ENCODE measurements around the gene ETS1.

The ETS1 gene

DNA sequence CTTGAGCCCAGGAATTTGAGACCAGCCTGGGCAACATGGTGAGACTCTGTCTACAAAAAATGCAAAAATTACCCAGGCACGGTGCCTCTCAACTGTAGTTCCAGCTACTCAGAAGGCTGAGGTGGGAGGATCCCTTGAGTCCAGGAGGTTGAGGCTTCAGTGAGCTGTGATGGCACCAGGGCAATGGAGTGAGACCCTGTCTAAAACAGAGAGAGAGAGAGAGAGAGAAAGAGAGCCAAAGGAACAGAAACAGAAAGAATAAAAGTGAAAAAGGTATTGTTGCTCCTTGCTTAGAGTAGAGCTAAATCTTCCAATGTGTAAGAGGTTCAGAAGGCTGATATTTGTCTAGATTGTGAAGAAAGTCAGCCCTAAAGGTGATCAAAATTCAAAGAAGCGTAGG is 8.9 kb upstream of the ETS1 start:
- TF ChIP-seq, protein P1, sequence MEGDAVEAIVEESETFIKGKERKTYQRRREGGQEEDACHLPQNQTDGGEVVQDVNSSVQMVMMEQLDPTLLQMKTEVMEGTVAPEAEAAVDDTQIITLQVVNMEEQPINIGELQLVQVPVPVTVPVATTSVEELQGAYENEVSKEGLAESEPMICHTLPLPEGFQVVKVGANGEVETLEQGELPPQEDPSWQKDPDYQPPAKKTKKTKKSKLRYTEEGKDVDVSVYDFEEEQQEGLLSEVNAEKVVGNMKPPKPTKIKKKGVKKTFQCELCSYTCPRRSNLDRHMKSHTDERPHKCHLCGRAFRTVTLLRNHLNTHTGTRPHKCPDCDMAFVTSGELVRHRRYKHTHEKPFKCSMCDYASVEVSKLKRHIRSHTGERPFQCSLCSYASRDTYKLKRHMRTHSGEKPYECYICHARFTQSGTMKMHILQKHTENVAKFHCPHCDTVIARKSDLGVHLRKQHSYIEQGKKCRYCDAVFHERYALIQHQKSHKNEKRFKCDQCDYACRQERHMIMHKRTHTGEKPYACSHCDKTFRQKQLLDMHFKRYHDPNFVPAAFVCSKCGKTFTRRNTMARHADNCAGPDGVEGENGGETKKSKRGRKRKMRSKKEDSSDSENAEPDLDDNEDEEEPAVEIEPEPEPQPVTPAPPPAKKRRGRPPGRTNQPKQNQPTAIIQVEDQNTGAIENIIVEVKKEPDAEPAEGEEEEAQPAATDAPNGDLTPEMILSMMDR (IDR thresholded peaks at IDR 0.05; ENCODE audit: poor library complexity, severe bottlenecking) = no peak
- no peak overlapping the region for H3K27ac ChIP-seq (ENCODE audit: poor library complexity, severe bottlenecking)
- no peaks in the 10 kb centered on the region for H3K4me1 ChIP-seq (ENCODE audit: insufficient read depth, poor library complexity, severe bottlenecking)
- H3K36me3 ChIP-seq (ENCODE audit: low read depth) = no peaks in the 10 kb centered on the region
- ATAC-seq (ENCODE audit: low read depth) (no peak), DNase-seq (ENCODE audit: low spot score) (no peak)
- H3K9me3 ChIP-seq (ENCODE audit: severe bottlenecking) = no peaks in the 10 kb centered on the region
- no peak overlapping the region for H3K4me3 ChIP-seq (ENCODE audit: severe bottlenecking)
- no peaks in the 10 kb centered on the region for H3K27me3 ChIP-seq (ENCODE audit: insufficient read depth, poor library complexity, severe bottlenecking)

DNA sequence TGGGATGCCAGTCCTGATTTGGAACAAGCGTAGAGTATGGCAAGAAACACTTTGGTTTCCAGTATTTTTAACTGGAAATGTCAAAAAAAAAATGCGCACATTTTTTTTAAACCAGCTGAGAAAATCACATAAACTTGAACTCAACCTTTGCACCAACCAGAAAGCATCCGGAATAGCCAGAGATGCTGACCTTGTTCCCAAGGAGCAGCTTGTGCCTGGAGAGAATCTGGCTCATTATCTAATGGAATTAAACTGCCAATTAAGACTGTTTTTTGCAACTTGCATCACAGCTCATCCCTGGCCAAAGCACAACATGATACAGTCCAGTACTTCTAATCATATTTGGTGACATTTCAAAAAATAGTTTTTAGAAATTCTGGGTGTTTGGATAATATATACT is 8.4 kb upstream of the ETS1 start:
- no peak for DNase-seq (ENCODE audit: low spot score)
- H3K4me1 ChIP-seq (ENCODE audit: insufficient read depth, poor library complexity, severe bottlenecking) = no peaks in the 10 kb centered on the region

DNA sequence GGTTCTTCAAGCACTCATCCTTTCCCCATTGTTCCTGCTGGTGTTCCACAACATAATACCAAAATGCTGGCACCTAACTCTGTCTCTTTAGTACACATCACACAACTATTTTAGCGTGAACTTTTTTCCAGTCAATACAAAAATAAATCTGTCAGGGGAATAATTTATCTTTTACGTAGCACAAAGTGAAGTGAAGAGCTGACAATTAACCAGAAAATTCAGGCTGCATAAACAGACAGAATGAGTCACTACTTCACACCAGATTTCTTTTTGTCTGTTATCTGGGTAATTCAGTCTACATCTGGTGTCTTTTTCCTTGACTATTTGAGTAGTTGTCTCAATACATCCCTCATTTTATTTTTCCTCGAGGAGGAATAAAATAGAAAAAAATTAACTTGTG is 7.9 kb upstream of the ETS1 start:
- TF ChIP-seq, protein P1 (IDR thresholded peaks at IDR 0.05; ENCODE audit: poor library complexity, severe bottlenecking) = no peak
- H3K9me3 ChIP-seq (ENCODE audit: severe bottlenecking) = no peaks in the 10 kb centered on the region
- H3K36me3 ChIP-seq (ENCODE audit: low read depth) = no peaks in the 10 kb centered on the region
- ATAC-seq (ENCODE audit: low read depth) (no peak), DNase-seq (ENCODE audit: low spot score) (no peak)
- no peaks in the 10 kb centered on the region for H3K4me1 ChIP-seq (ENCODE audit: insufficient read depth, poor library complexity, severe bottlenecking)
- no peak overlapping the region for H3K4me3 ChIP-seq (ENCODE audit: severe bottlenecking)
- no peak overlapping the region for H3K27ac ChIP-seq (ENCODE audit: poor library complexity, severe bottlenecking)
- H3K27me3 ChIP-seq (ENCODE audit: insufficient read depth, poor library complexity, severe bottlenecking) = no peaks in the 10 kb centered on the region

More for the DNA sequence above, 8.4 kb upstream of the ETS1 start:
- Histone ChIP-seq H3K4me3 (ENCODE audit: severe bottlenecking) (no peak overlapping the region), H3K36me3 (ENCODE audit: low read depth) (no peaks in the 10 kb centered on the region), H3K27me3 (ENCODE audit: insufficient read depth, poor library complexity, severe bottlenecking) (no peaks in the 10 kb centered on the region), H3K9me3 (ENCODE audit: severe bottlenecking) (no peaks in the 10 kb centered on the region), H3K27ac (ENCODE audit: poor library complexity, severe bottlenecking) (no peak overlapping the region)
- ATAC-seq (ENCODE audit: low read depth) = no peak
- TF ChIP-seq, protein P1 (IDR thresholded peaks at IDR 0.05; ENCODE audit: poor library complexity, severe bottlenecking) = no peak

DNA sequence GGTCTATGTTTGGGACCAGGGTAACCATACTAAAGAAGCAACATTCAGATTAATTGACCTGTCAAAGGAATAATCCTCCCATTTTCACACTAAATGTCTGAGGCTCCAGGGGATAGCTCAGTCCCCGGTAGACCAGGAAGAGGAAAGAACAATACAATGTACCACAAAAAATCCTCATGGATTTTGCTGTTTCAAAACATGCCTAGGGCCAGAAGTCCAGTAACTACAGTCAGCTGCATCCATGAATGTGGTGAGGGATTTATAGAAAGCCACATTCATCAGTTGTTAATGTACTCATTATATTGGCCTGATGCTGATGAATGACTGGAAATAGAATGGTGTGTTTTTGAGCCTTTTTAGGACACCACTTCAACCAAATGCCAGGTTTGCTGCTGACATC is 6.9 kb upstream of the ETS1 start:
- Histone ChIP-seq H3K36me3 (ENCODE audit: low read depth) (no peaks in the 10 kb centered on the region), H3K4me1 (ENCODE audit: insufficient read depth, poor library complexity, severe bottlenecking) (no peaks in the 10 kb centered on the region), H3K27ac (ENCODE audit: poor library complexity, severe bottlenecking) (no peak overlapping the region), H3K4me3 (ENCODE audit: severe bottlenecking) (no peak overlapping the region), H3K9me3 (ENCODE audit: severe bottlenecking) (no peaks in the 10 kb centered on the region), H3K27me3 (ENCODE audit: insufficient read depth, poor library complexity, severe bottlenecking) (no peaks in the 10 kb centered on the region)
- ATAC-seq (ENCODE audit: low read depth) (no peak), DNase-seq (ENCODE audit: low spot score) (no peak)
- TF ChIP-seq, protein P1 (IDR thresholded peaks at IDR 0.05; ENCODE audit: poor library complexity, severe bottlenecking) = no peak

DNA sequence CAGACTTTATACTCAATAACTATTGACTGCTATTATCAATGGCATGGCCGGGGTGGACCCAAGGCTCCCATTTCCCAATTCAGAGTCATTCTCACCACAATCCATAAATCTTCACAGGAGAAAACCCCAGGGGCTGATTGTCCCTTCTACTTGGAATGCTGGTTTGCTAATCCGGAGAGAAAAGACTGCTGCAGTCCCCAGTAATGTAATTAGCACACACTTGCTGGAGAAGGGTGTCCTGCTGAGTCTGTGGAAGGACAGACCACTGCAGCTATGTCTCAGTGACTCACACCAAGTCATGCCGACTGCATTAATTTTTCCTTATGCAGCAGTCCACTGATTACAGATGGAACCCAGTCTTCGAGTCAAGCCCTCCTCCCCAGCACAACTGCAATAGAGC is 5.9 kb upstream of the ETS1 start:
- Histone ChIP-seq H3K27ac (ENCODE audit: poor library complexity, severe bottlenecking) (no peak overlapping the region), H3K27me3 (ENCODE audit: insufficient read depth, poor library complexity, severe bottlenecking) (no peaks in the 10 kb centered on the region), H3K4me1 (ENCODE audit: insufficient read depth, poor library complexity, severe bottlenecking) (no peaks in the 10 kb centered on the region), H3K9me3 (ENCODE audit: severe bottlenecking) (no peaks in the 10 kb centered on the region), H3K36me3 (ENCODE audit: low read depth) (no peaks in the 10 kb centered on the region), H3K4me3 (ENCODE audit: severe bottlenecking) (no peak overlapping the region)
- TF ChIP-seq, protein P1 (IDR thresholded peaks at IDR 0.05; ENCODE audit: poor library complexity, severe bottlenecking) = no peak
- no peak for ATAC-seq (ENCODE audit: low read depth)
- DNase-seq (ENCODE audit: low spot score) = no peak
